GM10266 (cell line): Measurements from ENCODE around the gene KCNK10.

Experiments
- DNase-seq: peaks from one replicate; pipeline ENCODE4 v3.0.0; 2012; ENCODE audit errors: extremely low spot score
- TF ChIP-seq, protein P1 (sequence below): IDR thresholded peaks from 2 replicates; pipeline ENCODE4 v1.5.1; 2012; ENCODE audit warnings: mild to moderate bottlenecking, low read depth; ENCODE audit not compliant: control insufficient read depth, insufficient read depth; ENCODE audit errors: missing control alignments

Gene KCNK10

GRCh38 chr14:88146881-88147649 lies 176.0 kb downstream of the KCNK10 start:
- TF ChIP-seq, protein P1, sequence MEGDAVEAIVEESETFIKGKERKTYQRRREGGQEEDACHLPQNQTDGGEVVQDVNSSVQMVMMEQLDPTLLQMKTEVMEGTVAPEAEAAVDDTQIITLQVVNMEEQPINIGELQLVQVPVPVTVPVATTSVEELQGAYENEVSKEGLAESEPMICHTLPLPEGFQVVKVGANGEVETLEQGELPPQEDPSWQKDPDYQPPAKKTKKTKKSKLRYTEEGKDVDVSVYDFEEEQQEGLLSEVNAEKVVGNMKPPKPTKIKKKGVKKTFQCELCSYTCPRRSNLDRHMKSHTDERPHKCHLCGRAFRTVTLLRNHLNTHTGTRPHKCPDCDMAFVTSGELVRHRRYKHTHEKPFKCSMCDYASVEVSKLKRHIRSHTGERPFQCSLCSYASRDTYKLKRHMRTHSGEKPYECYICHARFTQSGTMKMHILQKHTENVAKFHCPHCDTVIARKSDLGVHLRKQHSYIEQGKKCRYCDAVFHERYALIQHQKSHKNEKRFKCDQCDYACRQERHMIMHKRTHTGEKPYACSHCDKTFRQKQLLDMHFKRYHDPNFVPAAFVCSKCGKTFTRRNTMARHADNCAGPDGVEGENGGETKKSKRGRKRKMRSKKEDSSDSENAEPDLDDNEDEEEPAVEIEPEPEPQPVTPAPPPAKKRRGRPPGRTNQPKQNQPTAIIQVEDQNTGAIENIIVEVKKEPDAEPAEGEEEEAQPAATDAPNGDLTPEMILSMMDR: no peak
- no peak for DNase-seq

- TF ChIP-seq, protein P1: no peak
- no peak for DNase-seq
Observed at GRCh38 chr14:88143810-88144209, 179.3 kb downstream of the KCNK10 start.

DNA sequence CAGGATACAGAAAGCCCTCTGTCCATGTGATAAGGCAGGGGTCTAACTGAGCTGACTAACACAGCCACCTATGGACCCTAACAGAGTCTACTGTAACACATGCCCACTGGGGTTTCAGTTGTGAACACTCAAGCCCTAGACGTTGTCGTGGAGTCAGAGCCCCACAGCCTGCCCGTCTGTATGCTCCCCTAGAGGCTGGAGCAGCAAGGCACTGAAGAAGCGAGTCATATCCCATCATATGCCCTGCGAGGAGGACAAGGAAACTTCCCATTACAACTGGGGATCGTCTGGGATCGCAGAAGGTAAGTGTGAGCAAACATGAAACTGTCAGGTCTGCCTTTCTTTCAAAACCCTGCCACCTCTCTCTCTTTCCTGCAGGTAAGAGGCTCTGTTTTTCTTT lies 180.1 kb downstream of the KCNK10 start:
- no peak for DNase-seq
- TF ChIP-seq, protein P1: no peak

- no peak for DNase-seq
- TF ChIP-seq, protein P1: no peak
Observed at GRCh38 chr14:88140874-88141273, 182.2 kb downstream of the KCNK10 start.

DNA sequence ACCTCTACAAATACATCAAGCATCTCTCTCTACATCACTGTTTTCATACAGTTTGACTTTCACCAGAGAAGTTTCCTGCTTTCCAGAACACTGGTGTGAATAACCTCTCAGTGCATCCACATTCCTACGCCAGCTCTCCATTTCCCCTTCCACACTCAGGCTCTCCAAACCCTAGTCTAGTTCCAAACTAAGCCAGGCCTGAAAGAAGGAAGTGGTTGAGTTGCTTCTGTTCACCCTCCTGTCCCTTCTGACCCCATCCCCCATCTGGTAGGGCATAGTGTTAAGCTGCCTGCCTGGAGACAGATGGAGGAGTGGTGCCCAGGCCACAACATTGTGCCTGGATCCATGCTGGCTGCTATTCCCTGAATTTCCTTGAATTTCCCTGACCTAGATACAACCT lies 185.7 kb downstream of the KCNK10 start:
- no peak for DNase-seq
- TF ChIP-seq, protein P1: no peak
